WI38 (cell line): Measurements from ENCODE around the gene ERG.

Source experiments
- H3K4me3 ChIP-seq: 2 replicates; pipeline ENCODE4 v1.5.1; 2011; ENCODE audit warnings: low read depth, mild to moderate bottlenecking, control low read depth, low read length
- CTCF ChIP-seq: IDR thresholded peaks from 2 replicates; pipeline ENCODE4 v1.5.1; 2012; ENCODE audit warnings: low read depth, mild to moderate bottlenecking, control low read depth, low read length

Gene ERG

GRCh38 chr21:38351176-38351959, 146.9 kb downstream of the ERG start:
- no peak for TF ChIP-seq CTCF
- no peak overlapping the region for H3K4me3 ChIP-seq

- TF ChIP-seq CTCF, result no peak
- H3K4me3 ChIP-seq, result no peak overlapping the region
Measured at GRCh38 chr21:38350684-38351083, 147.6 kb downstream of the ERG start.

GRCh38 chr21:38349977-38350376, 148.3 kb downstream of the ERG start:
- no peak for TF ChIP-seq CTCF
- H3K4me3 ChIP-seq, result no peak overlapping the region

GRCh38 chr21:38349111-38349746, 149.0 kb downstream of the ERG start:
- no peak overlapping the region for H3K4me3 ChIP-seq
- TF ChIP-seq CTCF, result no peak

GRCh38 chr21:38346286-38346685, 152.0 kb downstream of the ERG start:
- TF ChIP-seq CTCF, result no peak
- no peak overlapping the region for H3K4me3 ChIP-seq

GRCh38 chr21:38343691-38344090, 154.6 kb downstream of the ERG start:
- TF ChIP-seq CTCF, result no peak
- H3K4me3 ChIP-seq, result no peak overlapping the region

GRCh38 chr21:38342739-38343138, 155.5 kb downstream of the ERG start:
- no peak for TF ChIP-seq CTCF

More at GRCh38 chr21:38342739-38343138, 155.5 kb downstream of the ERG start:
- no peak overlapping the region for H3K4me3 ChIP-seq
